Stomach (tissue), 4 donors: ENCODE results near the gene STK32A.

ENCODE experiments used
- CTCF ChIP-seq, 7 experiments: fragments of 450-650 bp in 4 of 7; fragments of 200-600 bp in 3 of 7; sonication (generic) in 3 of 7; IDR thresholded peaks; one replicate each; pipeline ENCODE4 v1.5.1; 2016 to 2019; ENCODE audit warnings: antibody characterized with exemption in 7 of 7, control low read depth in 2 of 7, mild to moderate bottlenecking in 1 of 7
- EP300 ChIP-seq: sonication (generic); formaldehyde crosslinking; IDR thresholded peaks from one replicate; pipeline ENCODE4 v1.6.1; 2017; ENCODE audit warnings: antibody characterized with exemption
- POLR2A ChIP-seq, 4 donors: fragments of 450-650 bp; IDR thresholded peaks; one replicate each; pipeline ENCODE4 v1.6.1; 2016; ENCODE audit warnings: antibody characterized with exemption in 4 of 4, control low read depth in 2 of 4, mild to moderate bottlenecking in 1 of 4, moderate library complexity in 1 of 4
- POLR2AphosphoS5 ChIP-seq, 3 donors: sonication (generic); formaldehyde crosslinking; IDR thresholded peaks; one replicate each; pipeline ENCODE4 v1.6.1; 2016; ENCODE audit warnings: antibody characterized with exemption in 3 of 3

DNA sequence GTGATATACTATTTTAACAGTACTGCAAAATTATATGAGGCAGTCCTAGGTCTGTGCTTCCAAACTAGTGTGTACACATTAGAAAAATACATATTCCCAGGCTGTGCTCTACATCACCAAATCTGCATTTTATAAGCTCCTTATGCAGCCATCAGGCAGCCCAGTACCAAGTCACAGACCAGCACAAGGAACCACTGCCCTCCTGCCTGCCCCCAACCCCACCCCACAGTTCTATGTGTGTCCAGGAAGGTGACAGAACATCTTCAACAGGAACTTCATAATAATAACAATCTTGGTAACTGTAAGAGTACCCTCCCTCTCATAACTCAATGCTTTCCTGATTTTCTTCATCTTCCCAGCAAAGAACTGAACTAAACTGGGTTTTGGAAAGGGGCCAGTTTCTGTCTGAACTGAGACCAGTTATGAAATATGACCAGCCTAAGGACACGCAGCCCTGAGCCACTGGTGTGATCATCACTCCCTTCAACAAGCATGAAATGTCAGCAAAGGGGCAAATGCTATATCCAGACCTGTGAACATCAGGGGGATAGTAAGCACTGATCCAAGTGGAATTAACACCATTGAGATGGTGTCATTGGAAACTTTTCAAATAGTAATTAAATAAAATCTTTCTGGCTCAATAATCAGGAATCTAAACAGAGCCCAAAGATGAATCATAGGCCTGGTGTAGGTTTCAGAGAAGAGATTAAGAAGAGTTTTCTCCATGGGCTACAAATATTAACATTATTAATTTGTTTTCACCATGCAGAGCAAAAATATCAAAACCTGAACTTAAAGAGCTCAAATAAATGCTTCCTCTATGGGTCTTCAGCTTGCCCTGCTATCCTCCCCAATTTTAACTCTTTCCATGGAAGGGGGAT lies 192.9 kb downstream of the STK32A start:
- TF ChIP-seq POLR2A (IDR thresholded peaks at IDR 0.05) (no peak), POLR2AphosphoS5 (IDR thresholded peaks at IDR 0.05) (no peak), CTCF (IDR thresholded peaks at IDR 0.05) (no peak), EP300 (no peak)
